GM21526 (cell line): ENCODE measurements around the gene FHIT.
A peak's percentile ranks its signal among the peaks of the same experiment; 100 is the strongest.

Experiments
- ATAC-seq: cut with Tn5 transposase; IDR thresholded peaks from one replicate; pipeline ENCODE4 v1.9.1; 2021; ENCODE audit warnings: moderate library complexity; ENCODE audit not compliant: unreplicated experiment, low FRiP score

FHIT gene

GRCh38 chr3:61251174-61251972 is at the start of gene FHIT:
TSS of gene FHIT (minus strand) at chr3:61251452.
- peak; percentile 95 for ATAC-seq

GRCh38 chr3:61300786-61301185 is 49.5 kb upstream of the FHIT start:
- ATAC-seq = no peak

GRCh38 chr3:61300006-61300380 is 48.7 kb upstream of the FHIT start:
- no peak for ATAC-seq

GRCh38 chr3:61299343-61300005 is 48.2 kb upstream of the FHIT start:
- ATAC-seq = no peak

GRCh38 chr3:61297821-61298220 is 46.6 kb upstream of the FHIT start:
- ATAC-seq = no peak

GRCh38 chr3:61288446-61288845 is 37.2 kb upstream of the FHIT start:
- ATAC-seq = no peak

GRCh38 chr3:61283876-61284275 is 32.6 kb upstream of the FHIT start:
- ATAC-seq = no peak

GRCh38 chr3:61278713-61279112 is 27.5 kb upstream of the FHIT start:
- no peak for ATAC-seq

- ATAC-seq = no peak
These were observed 26.2 kb upstream of the FHIT start for GRCh38 chr3:61277411-61277810.

- ATAC-seq = no peak
These were observed 18.2 kb upstream of the FHIT start for GRCh38 chr3:61269435-61269834.

- no peak for ATAC-seq
These were observed 17.4 kb upstream of the FHIT start for GRCh38 chr3:61268644-61269043.

GRCh38 chr3:61264281-61264680 is 13.0 kb upstream of the FHIT start:
- ATAC-seq = no peak

- ATAC-seq = no peak
These were observed 5.9 kb upstream of the FHIT start for GRCh38 chr3:61257148-61257547.

GRCh38 chr3:61253756-61254155 is 2.5 kb upstream of the FHIT start:
- no peak for ATAC-seq

- ATAC-seq = no peak
These were observed 1.6 kb upstream of the FHIT start for GRCh38 chr3:61252836-61253235.

- ATAC-seq = no peak
These were observed 473 bp downstream of the FHIT start for GRCh38 chr3:61250784-61251173.

GRCh38 chr3:61248496-61248895 is 2.8 kb downstream of the FHIT start:
- no peak for ATAC-seq

GRCh38 chr3:61247191-61247590 is 4.1 kb downstream of the FHIT start:
- ATAC-seq = no peak

GRCh38 chr3:61239871-61240270 is 11.4 kb downstream of the FHIT start:
- ATAC-seq = no peak

GRCh38 chr3:61237858-61238257 is 13.4 kb downstream of the FHIT start:
- ATAC-seq = no peak

- peak; percentile 93 for ATAC-seq
These were observed 14.7 kb downstream of the FHIT start for GRCh38 chr3:61236556-61236955.

GRCh38 chr3:61233746-61234145 is 17.5 kb downstream of the FHIT start:
- no peak for ATAC-seq
